ENCODE data around the gene MAP4K2.
A peak's percentile ranks its signal among the peaks of the same experiment; 100 is the strongest.

MAP4K2 gene

DNA sequence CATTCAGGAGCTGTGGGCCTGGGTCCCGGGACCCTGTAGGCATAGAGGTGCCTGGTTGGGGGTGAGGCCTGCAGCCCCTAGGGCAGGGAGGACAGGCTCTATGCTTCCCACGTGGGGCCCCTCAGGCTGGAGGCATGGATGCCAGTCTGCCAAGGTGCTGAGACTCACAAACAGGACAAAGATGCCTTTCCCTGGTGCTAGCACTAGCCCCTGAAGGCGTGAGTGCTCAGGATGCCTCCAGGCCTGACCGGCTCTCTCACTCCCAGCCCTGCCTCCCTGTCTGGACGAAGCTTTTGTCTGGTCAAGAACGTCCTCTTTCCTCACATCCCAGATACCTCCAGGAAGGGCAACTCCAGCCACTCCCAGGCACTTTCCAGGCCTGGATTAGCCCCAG lies 39.3 kb upstream of the MAP4K2 start:
- DNase-seq (no peak), ATAC-seq (no peak)
- H3K27ac Mint-ChIP-seq, result no peak overlapping the region
- no peaks in the 10 kb centered on the region for H3K9me3 Mint-ChIP-seq
- no peaks in the 10 kb centered on the region for H3K27me3 Mint-ChIP-seq
- H3K4me1 Mint-ChIP-seq, result peaks cover 35% of the 10 kb centered on the region
- no peak overlapping the region for H3K4me3 Mint-ChIP-seq

DNA sequence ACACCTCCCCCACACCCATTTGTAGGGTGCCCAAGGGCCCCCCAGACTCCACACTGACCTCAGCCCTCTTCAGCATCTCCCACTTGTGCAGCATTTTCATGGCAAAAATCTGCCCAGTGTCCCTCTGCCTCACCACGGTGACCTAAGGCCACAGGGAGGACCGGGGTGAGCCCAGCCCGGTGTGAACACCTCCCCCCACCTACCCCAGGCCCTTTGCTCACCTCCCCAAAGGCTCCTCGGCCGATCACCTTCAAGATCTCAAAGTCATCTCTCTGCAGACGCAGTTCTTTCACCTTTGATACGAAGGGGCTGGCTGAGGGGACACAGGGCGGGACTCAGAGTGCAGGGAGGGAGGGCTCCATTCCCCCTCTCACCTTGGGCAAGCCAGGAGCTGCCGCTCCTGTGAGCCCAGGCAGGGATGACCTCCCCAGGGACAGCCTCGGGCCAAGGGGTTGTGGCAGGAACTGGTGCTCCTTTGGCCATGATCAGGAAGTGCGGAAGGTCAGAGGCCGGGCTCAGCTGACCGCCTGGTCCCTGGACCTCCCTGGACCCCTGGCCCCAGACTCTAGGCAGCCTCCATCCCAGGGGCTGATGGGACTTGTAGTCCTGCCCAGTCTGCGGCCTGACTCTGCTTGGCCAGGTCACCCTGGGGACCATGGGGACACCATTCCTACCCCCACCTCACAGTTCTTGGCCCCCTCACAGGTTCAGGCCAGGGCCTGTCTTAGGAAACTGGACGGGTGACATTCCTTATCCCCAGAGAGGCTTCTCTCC lies 38.8 kb upstream of the MAP4K2 start:
- H3K27ac Mint-ChIP-seq, result peak overlapping the region in 1 of 2 donors; percentile 66
- no peaks in the 10 kb centered on the region for H3K9me3 Mint-ChIP-seq
- no peak for ATAC-seq
- no peaks in the 10 kb centered on the region for H3K27me3 Mint-ChIP-seq
- peaks cover 29% of the 10 kb centered on the region for H3K4me1 Mint-ChIP-seq
- H3K4me3 Mint-ChIP-seq, result no peak overlapping the region
- DNase-seq, result no peak

DNA sequence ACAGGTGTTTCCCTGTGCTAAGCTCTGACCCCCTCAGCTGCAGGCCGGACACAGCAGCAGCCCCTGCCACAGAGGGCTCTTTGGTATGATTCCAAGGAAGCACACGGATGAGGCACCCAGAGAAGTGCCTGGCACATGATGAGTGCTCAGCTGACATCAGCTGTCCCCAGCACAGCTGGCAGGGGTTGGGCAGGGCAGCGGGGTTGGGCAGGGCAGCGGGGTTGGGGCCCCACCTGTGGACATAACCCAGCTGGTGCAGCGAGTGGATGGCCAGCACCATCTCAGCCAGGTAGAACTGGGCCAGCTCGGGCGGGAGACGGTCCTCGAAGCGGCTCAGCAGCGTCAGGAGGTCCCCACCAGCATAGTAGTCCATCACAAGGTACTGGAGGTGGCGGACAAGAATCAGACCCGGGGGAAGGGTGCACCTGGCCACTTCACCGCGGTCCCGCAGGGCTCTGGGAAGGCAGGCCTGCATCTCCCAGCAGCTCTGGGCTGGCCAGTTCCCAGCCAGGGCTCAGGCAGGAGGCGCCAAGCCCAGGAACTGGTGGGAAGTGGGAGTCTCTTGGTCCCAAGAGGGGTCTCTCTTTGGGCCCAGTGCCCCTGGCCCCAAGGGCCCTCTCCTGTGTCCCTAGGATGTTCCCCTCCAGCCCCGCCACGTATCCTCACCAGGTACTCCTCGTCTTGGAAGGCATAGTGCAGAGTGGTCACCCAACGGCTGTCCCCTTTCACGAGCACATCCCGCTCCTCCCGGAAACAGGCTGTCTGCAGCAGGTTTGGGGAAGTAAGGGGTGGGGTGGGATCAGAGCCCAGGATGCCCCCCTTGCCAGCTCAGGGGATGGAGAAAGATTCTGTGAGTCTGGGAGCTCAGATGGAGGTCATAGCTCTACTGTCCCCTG lies 37.1 kb upstream of the MAP4K2 start:
- Mint-ChIP-seq H3K9me3 (no peaks in the 10 kb centered on the region), H3K27me3 (no peaks in the 10 kb centered on the region), H3K4me1 (peaks cover 20% of the 10 kb centered on the region), H3K4me3 (no peak overlapping the region), H3K27ac (no peak overlapping the region)
- ATAC-seq, result no peak
- DNase-seq, result no peak

DNA sequence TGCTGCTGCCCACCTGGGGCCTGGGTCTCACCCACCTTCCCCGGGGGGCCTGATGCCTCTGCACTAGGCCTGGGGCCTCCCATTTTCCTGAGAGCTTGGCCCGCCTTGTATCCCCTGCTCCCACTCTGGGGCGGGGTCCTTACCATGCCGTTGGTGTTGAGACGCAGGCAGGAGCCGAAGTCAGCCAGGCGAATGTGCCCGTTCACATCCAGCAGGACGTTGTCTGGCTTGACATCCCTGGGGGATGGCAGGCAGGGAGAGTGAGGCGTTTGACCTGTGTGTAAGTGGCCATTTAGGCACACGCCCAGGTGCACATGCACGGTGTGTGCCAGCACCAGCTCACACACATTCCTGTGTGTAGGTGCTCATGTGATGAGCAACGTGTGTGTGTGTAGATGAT lies 36.3 kb upstream of the MAP4K2 start:
- DNase-seq (no peak), ATAC-seq (no peak)
- Mint-ChIP-seq H3K4me1 (peaks cover 16% of the 10 kb centered on the region), H3K27ac (no peak overlapping the region), H3K27me3 (no peaks in the 10 kb centered on the region), H3K4me3 (no peak overlapping the region), H3K9me3 (no peaks in the 10 kb centered on the region)

DNA sequence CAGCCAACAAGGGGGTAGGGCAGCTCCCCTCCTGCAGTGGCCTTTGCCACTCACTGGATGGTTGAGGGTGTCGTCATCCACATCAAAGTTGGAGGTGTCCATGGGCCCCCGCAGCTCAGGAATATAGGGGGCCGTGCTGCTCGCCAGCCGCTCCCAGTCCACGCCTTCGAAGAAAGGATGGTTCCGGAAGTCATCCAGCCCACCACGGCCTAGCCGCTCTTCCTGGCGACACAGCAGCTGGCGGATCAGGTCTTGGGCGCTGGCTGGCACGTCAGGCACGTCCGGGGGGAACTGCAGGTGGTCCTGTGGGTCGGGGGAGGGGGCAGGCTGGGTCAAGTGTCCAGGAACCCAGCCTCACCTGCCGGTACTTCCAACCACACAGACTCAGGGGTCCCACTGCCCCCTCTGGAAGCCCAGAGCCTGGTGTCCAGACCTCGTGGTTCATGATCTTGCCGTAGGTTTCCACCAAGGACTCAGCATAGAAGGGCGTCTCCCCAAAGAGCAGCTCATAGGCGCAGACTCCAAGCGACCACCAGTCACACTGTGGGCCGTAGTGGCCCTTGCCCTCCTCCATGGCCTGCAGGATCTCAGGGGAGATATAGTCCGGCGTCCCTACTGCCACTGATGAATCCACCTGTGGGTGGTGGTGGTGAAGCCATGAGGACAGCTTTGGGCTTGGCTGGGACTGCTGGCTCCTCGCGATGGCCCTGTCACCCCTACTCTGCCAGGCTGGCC lies 35.8 kb upstream of the MAP4K2 start:
- no peak for DNase-seq
- Mint-ChIP-seq H3K9me3 (no peaks in the 10 kb centered on the region), H3K4me1 (peaks cover 11% of the 10 kb centered on the region), H3K27me3 (no peaks in the 10 kb centered on the region), H3K27ac (no peak overlapping the region), H3K4me3 (no peak overlapping the region)
- ATAC-seq, result no peak

DNA sequence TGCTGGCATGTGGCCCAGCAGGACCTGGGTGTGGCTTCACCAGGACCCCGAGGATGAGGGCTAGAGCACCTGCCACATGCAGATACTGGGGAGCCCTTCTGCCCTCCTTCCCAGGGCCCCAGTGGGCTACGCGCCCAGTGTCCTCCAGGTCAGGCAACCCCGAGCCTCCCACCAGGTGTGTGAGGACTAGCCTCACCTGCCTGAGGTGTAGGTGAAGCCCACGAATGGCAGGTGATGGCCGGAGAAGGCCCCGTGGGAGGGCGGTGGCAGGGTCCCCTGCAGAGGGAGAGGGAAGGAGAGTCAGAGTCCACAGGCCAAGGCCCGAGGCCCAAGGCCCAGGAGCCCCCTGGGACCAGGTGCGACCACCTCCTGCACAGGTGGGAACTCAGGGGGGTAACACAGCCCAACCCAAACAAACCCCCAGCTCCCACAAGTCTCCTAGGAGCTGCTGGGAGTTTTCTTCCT lies 34.9 kb upstream of the MAP4K2 start:
- ATAC-seq (no peak), DNase-seq (no peak)
- H3K9me3 Mint-ChIP-seq, result no peaks in the 10 kb centered on the region
- H3K27ac Mint-ChIP-seq, result no peak overlapping the region
- peaks cover 3% of the 10 kb centered on the region for H3K4me1 Mint-ChIP-seq
- H3K27me3 Mint-ChIP-seq, result no peaks in the 10 kb centered on the region
- H3K4me3 Mint-ChIP-seq, result no peak overlapping the region

GRCh38 chr11:64836448-64837072 lies 33.5 kb upstream of the MAP4K2 start:
- no peak overlapping the region for H3K4me3 Mint-ChIP-seq
- H3K9me3 Mint-ChIP-seq, result no peaks in the 10 kb centered on the region
- no peaks in the 10 kb centered on the region for H3K4me1 Mint-ChIP-seq
- ATAC-seq (no peak), DNase-seq (no peak)
- no peaks in the 10 kb centered on the region for H3K27me3 Mint-ChIP-seq
- no peak overlapping the region for H3K27ac Mint-ChIP-seq

GRCh38 chr11:64835616-64836447 lies 32.8 kb upstream of the MAP4K2 start:
- DNase-seq (no peak), ATAC-seq (no peak)
- H3K27me3 Mint-ChIP-seq, result no peaks in the 10 kb centered on the region
- no peak overlapping the region for H3K4me3 Mint-ChIP-seq
- no peak overlapping the region for H3K27ac Mint-ChIP-seq
- no peaks in the 10 kb centered on the region for H3K9me3 Mint-ChIP-seq
- H3K4me1 Mint-ChIP-seq, result no peaks in the 10 kb centered on the region

GRCh38 chr11:64834723-64835615 lies 32.0 kb upstream of the MAP4K2 start:
- DNase-seq (no peak), ATAC-seq (no peak)
- no peaks in the 10 kb centered on the region for H3K27me3 Mint-ChIP-seq
- no peak overlapping the region for H3K4me3 Mint-ChIP-seq
- no peaks in the 10 kb centered on the region for H3K4me1 Mint-ChIP-seq
- H3K27ac Mint-ChIP-seq, result no peak overlapping the region
- no peaks in the 10 kb centered on the region for H3K9me3 Mint-ChIP-seq

DNA sequence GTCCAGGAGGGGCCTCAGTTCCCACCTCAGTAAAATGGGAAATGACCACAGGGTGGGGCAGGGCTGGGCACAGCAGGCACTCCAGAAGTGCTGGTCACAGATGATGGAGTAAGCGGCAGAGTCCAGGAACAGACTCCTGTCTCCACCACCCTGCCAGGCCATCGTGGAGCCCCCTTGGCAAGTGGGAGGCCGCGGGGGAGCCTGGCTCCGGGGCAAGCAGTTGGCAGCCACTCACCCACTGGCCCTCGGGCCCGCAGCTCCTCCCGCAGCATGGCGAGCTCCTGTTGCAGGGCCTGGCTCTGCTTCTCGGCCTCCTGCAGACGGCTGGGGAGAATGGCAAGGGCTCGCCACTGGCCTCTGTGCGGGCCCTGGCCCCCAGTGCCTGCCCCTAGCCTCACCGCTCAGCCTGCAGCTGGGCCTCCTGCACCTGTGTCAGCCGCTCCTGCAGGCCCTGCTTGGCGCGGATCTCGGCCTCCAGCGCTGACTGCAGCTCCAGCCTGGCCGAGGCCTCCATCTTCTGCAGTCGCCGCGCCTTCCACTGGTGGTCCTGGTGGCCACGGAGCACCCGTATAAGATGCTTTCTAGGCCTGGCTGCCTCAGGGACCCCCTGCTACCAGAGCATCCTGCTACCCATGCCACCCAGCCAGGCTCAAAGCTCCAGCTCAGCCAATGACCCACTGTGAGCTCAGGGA lies 31.2 kb upstream of the MAP4K2 start:
- no peak overlapping the region for H3K4me3 Mint-ChIP-seq
- H3K27ac Mint-ChIP-seq, result no peak overlapping the region
- no peaks in the 10 kb centered on the region for H3K4me1 Mint-ChIP-seq
- ATAC-seq (no peak), DNase-seq (no peak)
- no peaks in the 10 kb centered on the region for H3K27me3 Mint-ChIP-seq
- no peaks in the 10 kb centered on the region for H3K9me3 Mint-ChIP-seq

DNA sequence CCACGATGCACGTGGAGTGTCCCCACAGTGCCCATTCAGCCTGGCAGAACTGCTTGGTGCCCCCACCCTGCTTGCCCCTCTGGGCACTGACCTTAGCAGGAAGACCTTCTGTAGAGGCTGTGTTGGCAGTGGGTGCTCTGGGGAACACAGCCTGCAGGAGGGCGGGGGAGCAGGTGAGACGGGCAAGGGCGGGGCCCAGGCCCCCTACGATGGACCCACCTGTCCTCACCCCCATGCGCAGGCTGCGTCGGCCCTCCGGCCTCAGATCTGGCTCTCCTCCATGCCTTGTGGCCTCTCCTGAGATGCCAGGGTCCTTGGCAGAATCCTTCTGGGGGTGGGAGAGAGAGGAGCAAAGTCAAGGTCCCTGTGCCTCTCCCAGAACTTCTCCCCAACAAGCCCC lies 30.5 kb upstream of the MAP4K2 start:
- H3K9me3 Mint-ChIP-seq, result no peaks in the 10 kb centered on the region
- ATAC-seq, result peak; percentile 15
- no peak for DNase-seq
- no peaks in the 10 kb centered on the region for H3K27me3 Mint-ChIP-seq
- H3K27ac Mint-ChIP-seq, result no peak overlapping the region
- H3K4me3 Mint-ChIP-seq, result no peak overlapping the region
- no peaks in the 10 kb centered on the region for H3K4me1 Mint-ChIP-seq

DNA sequence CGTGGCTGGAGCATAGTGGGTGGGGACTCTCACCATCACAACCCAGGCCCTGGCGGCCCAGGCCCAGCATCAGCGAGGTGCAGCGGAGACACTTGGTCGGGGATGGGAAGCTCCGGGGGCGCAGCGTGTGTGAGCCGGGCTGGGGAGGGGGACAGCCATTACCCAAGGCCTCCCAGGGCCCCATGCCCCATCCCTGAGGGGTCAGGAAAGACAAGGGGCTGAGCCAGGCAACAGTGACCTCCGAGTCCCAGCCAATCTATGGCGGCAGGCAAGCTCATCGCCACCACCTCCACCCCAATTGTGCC lies 30.1 kb upstream of the MAP4K2 start:
- no peak overlapping the region for H3K4me3 Mint-ChIP-seq
- no peaks in the 10 kb centered on the region for H3K4me1 Mint-ChIP-seq
- peak overlapping the region in 1 of 2 donors; percentile 78 for H3K27ac Mint-ChIP-seq
- no peak for DNase-seq
- no peak for ATAC-seq
- no peaks in the 10 kb centered on the region for H3K27me3 Mint-ChIP-seq
- no peaks in the 10 kb centered on the region for H3K9me3 Mint-ChIP-seq

DNA sequence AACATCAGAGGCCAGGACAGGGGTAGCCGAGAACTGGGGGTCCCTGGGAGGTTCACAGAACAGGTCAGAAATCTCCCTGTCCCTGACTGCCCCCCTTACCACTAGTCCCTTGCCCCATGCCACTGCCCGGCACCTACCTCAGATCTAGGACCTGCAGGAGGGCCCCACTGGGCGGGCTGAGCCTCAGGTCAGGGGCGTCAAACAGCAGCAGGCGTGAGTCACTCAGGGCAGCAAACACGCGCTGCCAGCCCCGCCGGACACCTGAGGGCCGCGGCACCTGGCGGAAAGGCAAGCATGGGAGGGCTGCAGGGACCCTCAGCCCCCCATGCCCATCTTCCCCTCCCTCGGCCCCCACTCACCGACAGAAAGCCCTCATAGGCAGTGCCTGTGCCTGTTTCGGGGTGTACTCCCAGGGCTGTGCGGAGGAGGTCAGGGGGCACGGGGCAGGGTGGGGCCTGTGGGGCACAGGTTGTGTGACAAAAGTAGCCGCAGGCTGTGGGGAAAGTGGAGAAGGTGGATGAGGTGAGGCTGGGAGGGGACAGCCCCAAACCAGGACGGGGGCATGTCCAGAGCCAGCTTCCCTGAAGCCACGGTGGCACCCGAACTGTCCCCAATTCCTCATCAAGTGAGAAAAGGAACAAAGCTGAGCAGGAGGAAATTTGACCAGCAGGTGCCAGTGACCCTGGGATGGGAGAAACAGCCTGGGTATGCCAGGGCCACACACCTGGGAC lies 29.6 kb upstream of the MAP4K2 start:
- Mint-ChIP-seq H3K4me3 (no peak overlapping the region), H3K27me3 (no peaks in the 10 kb centered on the region), H3K9me3 (no peaks in the 10 kb centered on the region), H3K4me1 (no peaks in the 10 kb centered on the region), H3K27ac (peak overlapping the region in 1 of 2 donors; percentile 78)
- ATAC-seq, result no peak
- DNase-seq, result no peak
